HEK293T (cell line): Measurements from ENCODE around the gene SLC45A3.

ENCODE experiments used
- CTCF ChIA-PET: fragments of 350-600 bp; formaldehyde crosslinking; extraction: SDS; loops from one replicate; lab custom pipeline; 2021; ENCODE audit warnings: antibody characterized with exemption, inconsistent platforms; lab: Yijun Ruan, JAX
- POLR2A ChIA-PET: fragments of 350-600 bp; formaldehyde crosslinking; extraction: SDS; loops from one replicate; lab custom pipeline; 2020; ENCODE audit warnings: antibody characterized with exemption, inconsistent platforms; lab: Yijun Ruan, JAX
- DNase-seq: peaks from one replicate; pipeline ENCODE4 v3.0.0; 2012; ENCODE audit warnings: mixed read lengths; ENCODE audit errors: extremely low spot score
- ARNT ChIP-seq: fragments of 450-650 bp; IDR thresholded peaks from 2 replicates; pipeline ENCODE4 v1.6.1; 2017; ENCODE audit warnings: mild to moderate bottlenecking
- BHLHE40 ChIP-seq: fragments of 450-650 bp; IDR thresholded peaks from 2 replicates; pipeline ENCODE4 v1.6.1; 2016; ENCODE audit warnings: mild to moderate bottlenecking, moderate library complexity, borderline replicate concordance
- CTBP1 ChIP-seq: fragments of 450-650 bp; IDR thresholded peaks from 2 replicates; pipeline ENCODE4 v1.6.1; 2016; ENCODE audit warnings: borderline replicate concordance
- ELF4 ChIP-seq: fragments of 450-650 bp; IDR thresholded peaks from 2 replicates; pipeline ENCODE4 v1.6.1; 2017; ENCODE audit warnings: antibody characterized with exemption
- FOXA1 ChIP-seq: fragments of 450-650 bp; IDR thresholded peaks from 2 replicates; pipeline ENCODE4 v1.6.1; 2016; ENCODE audit warnings: mild to moderate bottlenecking
- FOXK2 ChIP-seq: fragments of 450-650 bp; IDR thresholded peaks from 2 replicates; pipeline ENCODE4 v1.6.1; 2016; ENCODE audit warnings: mild to moderate bottlenecking
- FOXM1 ChIP-seq: fragments of 450-650 bp; IDR thresholded peaks from 2 replicates; pipeline ENCODE4 v1.6.1; 2017; ENCODE audit warnings: mild to moderate bottlenecking, borderline replicate concordance
- HDGF ChIP-seq: fragments of 450-650 bp; IDR thresholded peaks from 2 replicates; pipeline ENCODE4 v1.6.1; 2017; ENCODE audit warnings: antibody characterized with exemption, borderline replicate concordance
- L3MBTL2 ChIP-seq: fragments of 450-650 bp; conservative IDR thresholded peaks from 2 replicates; pipeline ENCODE4 v1.6.1; 2016; ENCODE audit warnings: mild to moderate bottlenecking
- LEF1 ChIP-seq: fragments of 450-650 bp; IDR thresholded peaks from 2 replicates; pipeline ENCODE4 v1.6.1; 2017; ENCODE audit warnings: mild to moderate bottlenecking, borderline replicate concordance
- NFRKB ChIP-seq: fragments of 450-650 bp; IDR thresholded peaks from 2 replicates; pipeline ENCODE4 v1.6.1; 2016; ENCODE audit warnings: mild to moderate bottlenecking, moderate library complexity
- SP1 ChIP-seq: fragments of 450-650 bp; IDR thresholded peaks from 2 replicates; pipeline ENCODE4 v1.6.1; 2017
- SUZ12 ChIP-seq: fragments of 450-650 bp; IDR thresholded peaks from 2 replicates; pipeline ENCODE4 v1.6.1; 2016; ENCODE audit warnings: mild to moderate bottlenecking
- TARDBP ChIP-seq: fragments of 450-650 bp; IDR thresholded peaks from 2 replicates; pipeline ENCODE4 v1.6.1; 2016
- ZNF384 ChIP-seq: fragments of 450-650 bp; IDR thresholded peaks from 2 replicates; pipeline ENCODE4 v1.6.1; 2016
- TF ChIP-seq, protein P1 (sequence below): fragments of 450-650 bp; IDR thresholded peaks from 2 replicates; pipeline ENCODE4 v1.6.1; 2016

The SLC45A3 gene

DNA sequence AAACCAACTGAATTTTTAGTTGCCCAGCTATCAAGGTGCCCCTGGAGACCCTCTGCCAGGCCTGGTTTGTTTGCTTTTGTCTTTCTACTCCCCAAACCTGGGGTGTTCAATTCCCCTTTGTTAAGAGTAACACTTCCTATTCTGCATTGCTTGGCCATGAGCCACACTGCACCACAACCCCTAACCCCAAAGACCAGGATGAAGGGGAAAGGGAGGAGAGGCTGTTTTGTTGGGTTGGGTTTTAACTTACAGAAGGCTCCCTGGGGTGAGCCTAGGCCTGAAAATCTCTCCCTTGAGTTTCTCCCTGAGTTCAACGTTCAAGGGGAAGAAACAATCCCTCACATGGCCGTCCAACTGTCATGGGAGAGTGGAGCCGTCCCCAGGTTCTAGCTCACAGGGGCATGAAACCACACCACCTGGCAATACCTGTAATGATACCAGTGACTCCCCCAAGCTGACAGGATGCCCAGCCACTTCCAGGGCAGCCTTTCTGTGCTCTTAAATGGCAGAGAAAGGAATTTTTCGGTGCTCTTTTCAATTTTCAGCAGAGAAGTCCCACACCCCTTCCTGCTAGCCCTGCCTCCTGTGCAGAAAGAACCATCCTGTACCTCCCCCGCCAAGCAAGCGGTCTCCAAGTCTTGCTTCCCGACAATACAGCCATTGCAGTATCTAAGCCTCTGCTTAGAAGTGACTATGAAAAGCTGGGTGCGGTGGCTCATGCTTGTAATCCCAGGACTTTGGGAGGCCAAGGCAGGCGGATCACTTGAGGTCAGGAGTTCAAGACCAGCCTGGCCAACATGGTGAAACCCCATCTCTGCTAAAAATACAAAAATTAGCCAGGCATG lies 14.9 kb downstream of the SLC45A3 start:
- DNase-seq: no peak
- POLR2A ChIA-PET: no interaction called here
- CTCF ChIA-PET: interaction anchor here (0.9 kb wide), 1 partner anchor 7 kb away, joined by 4 read pairs; no protein-coding TSS in a partner anchor
- no peak for TF ChIP-seq FOXK2
- no peak for TF ChIP-seq HDGF
- no peak for TF ChIP-seq FOXM1
- no peak for TF ChIP-seq SP1
- TF ChIP-seq NFRKB: no peak
- TF ChIP-seq LEF1: no peak
- TF ChIP-seq ELF4: no peak
- no peak for TF ChIP-seq L3MBTL2
- no peak for TF ChIP-seq ZNF384
- no peak for TF ChIP-seq FOXA1
- no peak for TF ChIP-seq TARDBP
- TF ChIP-seq CTBP1: no peak
- TF ChIP-seq ARNT: no peak

DNA sequence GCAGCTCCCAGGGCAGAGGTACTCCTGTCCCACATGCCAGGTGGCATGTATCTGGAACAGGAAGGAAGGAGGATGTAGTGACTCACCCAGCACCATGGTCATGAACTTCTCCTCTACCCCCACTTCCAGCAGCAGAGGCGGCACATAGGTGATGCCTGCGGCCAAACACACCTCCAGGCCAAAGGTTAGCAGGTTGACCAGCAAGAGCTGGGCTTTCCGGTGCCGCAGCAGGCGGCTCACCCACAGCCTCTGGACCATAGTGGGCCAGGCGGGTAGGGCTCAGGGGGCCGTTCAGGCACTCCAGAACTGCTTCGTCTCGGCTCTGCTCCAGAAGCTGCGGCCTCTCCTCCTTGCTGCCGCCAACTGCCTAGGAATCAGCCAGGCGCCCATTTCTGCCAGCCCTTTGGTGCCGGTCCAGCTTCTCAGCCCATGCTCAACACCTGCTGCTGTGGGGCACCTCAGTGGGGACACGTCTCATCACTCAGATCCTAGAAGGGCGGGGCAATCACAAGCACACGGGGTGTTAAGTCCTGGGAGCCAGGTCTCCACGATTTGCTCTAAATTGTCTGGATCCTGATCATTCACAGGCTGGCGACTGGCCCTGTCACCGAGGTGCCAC lies 15.8 kb downstream of the SLC45A3 start:
- TF ChIP-seq ZNF384 (no peak), ARNT (no peak), TARDBP (no peak), ELF4 (no peak), HDGF (no peak), BHLHE40 (no peak), FOXA1 (no peak), CTBP1 (no peak)
- TF ChIP-seq, protein P1, sequence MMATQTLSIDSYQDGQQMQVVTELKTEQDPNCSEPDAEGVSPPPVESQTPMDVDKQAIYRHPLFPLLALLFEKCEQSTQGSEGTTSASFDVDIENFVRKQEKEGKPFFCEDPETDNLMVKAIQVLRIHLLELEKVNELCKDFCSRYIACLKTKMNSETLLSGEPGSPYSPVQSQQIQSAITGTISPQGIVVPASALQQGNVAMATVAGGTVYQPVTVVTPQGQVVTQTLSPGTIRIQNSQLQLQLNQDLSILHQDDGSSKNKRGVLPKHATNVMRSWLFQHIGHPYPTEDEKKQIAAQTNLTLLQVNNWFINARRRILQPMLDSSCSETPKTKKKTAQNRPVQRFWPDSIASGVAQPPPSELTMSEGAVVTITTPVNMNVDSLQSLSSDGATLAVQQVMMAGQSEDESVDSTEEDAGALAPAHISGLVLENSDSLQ: no peak
- ChIA-PET CTCF (no interaction called here), POLR2A (no interaction called here)
- DNase-seq: no peak

DNA sequence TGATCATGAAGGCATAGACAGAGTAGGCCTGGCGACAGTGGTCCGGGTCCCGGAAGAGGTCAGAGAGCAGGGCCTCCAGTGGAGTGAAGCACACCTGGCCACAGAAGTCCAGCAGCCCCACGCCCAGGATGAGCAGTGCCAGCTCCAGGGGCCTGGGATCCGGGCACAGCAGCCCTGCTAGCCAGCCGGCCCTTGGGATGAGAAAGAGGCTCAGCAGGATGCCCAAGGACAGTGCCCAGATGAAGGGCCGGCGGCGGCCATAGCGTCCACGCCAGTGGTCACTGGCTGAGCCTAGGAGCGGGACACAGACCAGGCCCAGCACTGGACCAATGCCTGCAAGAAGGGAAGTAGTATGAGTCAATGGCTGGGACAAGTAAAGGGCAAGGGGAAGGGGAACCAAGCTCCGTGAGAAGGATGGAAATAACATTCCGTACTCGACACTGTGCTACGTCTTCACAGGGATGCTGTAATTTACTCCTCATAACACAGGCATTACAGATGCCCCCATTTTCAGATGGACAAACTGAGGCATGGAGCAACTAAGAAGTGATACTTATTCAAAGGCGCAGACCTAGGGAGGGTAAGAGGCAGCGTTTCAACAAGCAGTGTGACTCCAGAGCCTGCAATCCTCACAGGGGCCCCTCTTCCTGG lies 16.9 kb downstream of the SLC45A3 start:
- POLR2A ChIA-PET: no interaction called here
- CTCF ChIA-PET: no interaction called here
- TF ChIP-seq ELF4 (no peak), FOXM1 (no peak), ARNT (no peak), FOXK2 (no peak), L3MBTL2 (no peak), BHLHE40 (no peak), HDGF (no peak), ZNF384 (no peak), CTBP1 (no peak), SP1 (no peak), LEF1 (no peak), NFRKB (no peak), SUZ12 (no peak), FOXA1 (no peak), TARDBP (no peak)
- TF ChIP-seq, protein P1: no peak
- no peak for DNase-seq

DNA sequence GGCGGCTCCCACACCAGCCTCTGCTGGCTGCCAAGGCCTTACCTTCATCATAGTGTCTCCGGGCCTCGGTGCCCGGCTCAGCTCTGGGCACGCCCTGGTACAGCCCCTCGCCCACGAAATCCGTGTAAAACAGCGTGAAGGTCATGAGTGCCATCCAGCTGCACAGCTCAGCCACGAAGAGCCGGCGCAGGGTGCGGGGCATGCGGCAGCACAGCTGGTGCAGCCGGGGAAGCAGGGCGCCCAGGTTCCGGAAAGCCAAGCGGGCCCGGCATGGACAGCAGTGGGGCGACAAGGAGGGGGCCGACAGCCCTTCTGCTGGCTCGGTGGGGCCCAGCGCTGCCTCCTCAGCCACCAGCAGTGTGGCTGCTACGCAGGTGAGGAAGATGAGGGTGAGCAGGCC lies 17.5 kb downstream of the SLC45A3 start:
- POLR2A ChIA-PET: no interaction called here
- TF ChIP-seq HDGF: no peak
- CTCF ChIA-PET: interaction anchor here (9.9 kb wide), 1 partner anchor 69 kb away, joined by 146 read pairs; no protein-coding TSS in a partner anchor
- DNase-seq: no peak

DNA sequence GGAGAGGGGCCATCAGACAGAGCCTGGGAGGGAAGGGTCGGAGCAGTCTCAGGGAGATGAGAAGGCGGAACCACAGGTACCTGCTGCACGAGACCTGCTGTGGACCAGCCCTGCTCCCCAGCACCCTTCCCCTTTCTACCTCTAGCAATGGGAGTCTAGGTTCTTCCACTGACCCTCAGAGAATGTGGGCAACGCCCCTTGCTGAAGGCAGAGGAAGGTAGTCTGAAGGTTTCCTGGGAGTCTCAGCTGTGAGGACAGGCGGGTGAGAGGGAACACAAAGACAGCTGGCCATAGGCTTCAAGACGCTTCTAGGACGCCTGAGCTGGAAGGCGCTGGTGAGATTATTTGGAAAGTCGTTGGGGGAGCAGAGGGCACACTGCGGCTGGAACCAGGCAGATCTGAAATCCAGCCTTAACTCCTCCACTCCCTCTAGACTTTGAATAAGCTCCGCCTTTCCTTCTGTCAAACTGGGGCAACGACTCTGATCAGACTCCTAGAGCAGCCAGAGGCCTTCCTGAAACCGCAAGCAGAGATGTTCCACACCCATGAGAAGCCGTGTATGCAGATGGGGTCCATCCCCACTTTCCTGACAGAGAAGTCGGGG lies 18.1 kb downstream of the SLC45A3 start:
- no peak for DNase-seq
- POLR2A ChIA-PET: no interaction called here
- TF ChIP-seq TARDBP (no peak), ELF4 (no peak)
- CTCF ChIA-PET: interaction anchor here (5.0 to 9.9 kb wide), 2 partner anchors 48 to 69 kb away, joined by 82 to 146 read pairs; no protein-coding TSS in a partner anchor

DNA sequence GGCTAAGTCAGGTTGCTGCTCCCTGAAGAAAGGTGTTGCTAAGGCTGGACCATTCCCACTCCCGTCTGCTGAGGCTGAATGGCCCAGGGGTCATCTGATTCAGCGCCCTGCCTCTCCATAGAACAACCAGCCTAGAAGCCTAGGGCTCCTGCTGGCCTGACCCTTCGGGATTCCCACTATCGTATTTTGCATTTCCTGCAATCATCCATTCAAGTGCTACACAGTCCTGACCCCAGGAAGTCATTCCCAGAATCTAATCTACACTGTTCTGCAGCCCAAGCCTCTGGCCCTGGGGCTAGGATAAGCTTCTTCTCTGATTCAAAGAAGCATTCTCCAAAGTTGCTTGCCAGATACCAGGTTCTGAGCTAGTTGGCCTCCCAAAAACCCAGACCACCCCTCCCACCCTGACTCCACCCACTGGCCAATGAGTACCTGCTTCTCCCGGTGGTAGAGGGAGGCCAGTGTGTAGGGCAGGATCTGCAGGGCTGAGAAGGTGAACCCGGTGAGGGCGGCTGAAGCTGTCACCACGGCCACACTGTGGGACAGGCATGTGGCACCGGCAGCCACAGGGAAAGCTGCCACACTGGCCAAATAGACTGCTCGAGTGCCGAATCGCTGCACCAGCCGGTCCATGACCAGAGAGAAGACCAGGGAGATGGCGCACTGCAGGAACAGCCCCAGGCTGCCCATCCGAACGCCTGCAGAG lies 18.7 kb downstream of the SLC45A3 start:
- DNase-seq: no peak
- ChIA-PET POLR2A (no interaction called here), CTCF (interaction anchor here (1.0 to 9.9 kb wide), 3 partner anchors 48 to 130 kb away, joined by 3 to 146 read pairs (median 82); no protein-coding TSS in a partner anchor)
- TF ChIP-seq BHLHE40: no peak
- no peak for TF ChIP-seq FOXA1
- TF ChIP-seq SUZ12: no peak
- no peak for TF ChIP-seq HDGF
- no peak for TF ChIP-seq FOXK2
- TF ChIP-seq L3MBTL2: no peak
